Right renal cortex interstitium (tissue), 3 donors: ENCODE data around the gene LCE3A. TPM values are rescaled to one million over a fixed set of nuclear protein-coding genes. Genes with fewer than 3 reads are reported as not detected.
"Not testable (repeated sequence)": the region's sequence is repeated elsewhere in the genome, so short reads cannot be mapped to it uniquely, and the experiment has no call there.

Experiments
- DNase-seq, 3 donors: peaks; one replicate each; pipeline ENCODE4 v3.0.0-alpha.2; 2013; ENCODE audit warnings: low read depth in 3 of 3, low spot score in 2 of 3
- polyA plus RNA-seq, 3 donors: library from polyadenylated mRNA; unstranded; fragments of 120-200 nt; gene quantifications; one replicate each; pipeline ENCODE4 v1.2.1, GENCODE V29; 2013; ENCODE audit not compliant: insufficient read length in 3 of 3

The LCE3A gene
- polyA plus RNA-seq, 3 donors = not detected

- DNase-seq = not testable (repeated sequence)
Observed at GRCh38 chr1:152579526-152579925, 43.4 kb downstream of the LCE3A start.

- DNase-seq = no peak
Observed at GRCh38 chr1:152577168-152577567, 45.7 kb downstream of the LCE3A start.

Other genes starting within 250 kb of the LCE3A start
- not detected for gene CRNN, start 208.8 kb downstream of the LCE3A start, polyA plus RNA-seq
- gene LCE5A, start 112.3 kb downstream of the LCE3A start, polyA plus RNA-seq = not detected
- not detected for gene CRCT1, start 108.6 kb downstream of the LCE3A start, polyA plus RNA-seq
- gene LCE3E, start 56.3 kb downstream of the LCE3A start, polyA plus RNA-seq = not detected
- gene LCE3D, start 42.6 kb downstream of the LCE3A start, polyA plus RNA-seq = not detected
- not detected for gene LCE3C, start 22.9 kb downstream of the LCE3A start, polyA plus RNA-seq
- gene LCE3B, start 9.3 kb downstream of the LCE3A start, polyA plus RNA-seq = not detected
- gene LCE2D, start 40.3 kb upstream of the LCE3A start, polyA plus RNA-seq = not detected
- not detected for gene LCE2C, start 52.2 kb upstream of the LCE3A start, polyA plus RNA-seq
- gene LCE2B, start 63.0 kb upstream of the LCE3A start, polyA plus RNA-seq = not detected
- not detected for gene LCE2A, start 75.2 kb upstream of the LCE3A start, polyA plus RNA-seq
- gene LCE4A, start 85.1 kb upstream of the LCE3A start, polyA plus RNA-seq = not detected
- not detected for gene KPRP, start 134.9 kb upstream of the LCE3A start, polyA plus RNA-seq
- gene LCE1F, start 152.0 kb upstream of the LCE3A start, polyA plus RNA-seq = not detected
- gene LCE1E, start 163.2 kb upstream of the LCE3A start, polyA plus RNA-seq = not detected
- not detected for gene LCE1D, start 173.6 kb upstream of the LCE3A start, polyA plus RNA-seq
- not detected for gene LCE1C, start 183.5 kb upstream of the LCE3A start, polyA plus RNA-seq
- not detected for gene LCE1B, start 188.9 kb upstream of the LCE3A start, polyA plus RNA-seq
- not detected for gene LCE1A, start 204.4 kb upstream of the LCE3A start, polyA plus RNA-seq
- not detected for gene LCE6A, start 219.8 kb upstream of the LCE3A start, polyA plus RNA-seq
- gene LCE7A, start 236.9 kb upstream of the LCE3A start, polyA plus RNA-seq = not detected